Measurements from ENCODE around the gene PAX6.
"Not testable (repeated sequence)": the region's sequence is repeated elsewhere in the genome, so short reads cannot be mapped to it uniquely, and the experiment has no call there.

Gene PAX6

DNA sequence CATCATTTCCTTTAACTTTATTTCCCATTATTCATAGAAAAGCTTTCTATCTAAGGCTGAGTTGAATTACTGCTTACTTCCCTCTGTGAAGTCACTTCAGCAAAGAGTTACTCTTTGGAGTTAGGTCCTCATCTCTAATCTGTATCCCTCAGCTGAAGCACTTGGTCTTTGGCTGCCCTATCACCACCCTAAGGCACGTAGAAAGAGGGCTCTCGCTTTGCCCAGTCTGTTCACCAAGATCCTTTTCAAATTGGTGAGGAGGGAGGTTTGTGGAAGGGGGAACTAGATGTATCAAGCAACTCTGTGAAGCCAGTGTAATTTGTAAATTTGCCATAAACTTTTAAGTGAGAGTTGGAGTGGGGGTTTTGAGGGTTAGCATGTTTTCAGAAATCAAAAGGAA, 43.4 kb downstream of the PAX6 start:
- no peak for DNase-seq (ENCODE audit: low spot score)

DNA sequence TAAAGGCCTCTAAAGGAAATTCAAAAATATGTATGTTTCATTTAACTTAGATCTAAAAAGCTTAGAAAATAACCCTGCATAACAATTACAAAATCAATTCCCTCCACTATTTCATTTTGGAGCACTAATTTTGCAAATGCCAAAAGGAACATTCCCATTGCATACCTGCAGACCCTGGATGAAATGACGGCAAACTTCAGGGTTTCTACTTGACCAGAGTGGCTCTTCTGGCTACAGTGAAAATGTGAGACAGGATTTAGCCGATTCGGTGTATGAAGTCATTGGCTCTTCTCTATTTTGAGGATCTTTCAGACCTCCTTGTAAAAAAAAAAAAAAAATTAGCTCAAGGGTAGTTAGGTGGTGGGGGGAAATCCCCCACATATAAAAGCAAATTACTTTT, 44.1 kb downstream of the PAX6 start:
- no peak for DNase-seq (ENCODE audit: low spot score)

DNA sequence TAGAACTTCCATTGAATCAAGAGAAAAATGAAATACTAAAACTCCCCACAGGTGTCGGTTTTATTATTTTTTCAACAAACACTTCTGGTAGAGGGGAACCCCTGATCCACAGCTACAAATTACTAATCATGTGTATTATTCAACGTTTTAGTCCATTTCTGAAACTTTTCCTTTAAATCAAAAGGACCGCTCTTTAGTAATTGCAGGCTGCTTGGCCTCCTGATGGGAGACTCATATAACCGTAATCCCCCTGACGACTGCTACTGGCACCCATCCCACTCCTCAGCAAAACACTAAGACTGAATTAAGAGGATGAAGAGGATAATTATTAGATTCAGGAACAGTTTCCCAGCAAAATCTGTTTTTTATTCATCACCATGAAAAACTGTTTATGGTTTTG, 46.4 kb downstream of the PAX6 start:
- DNase-seq (ENCODE audit: low spot score) = no peak

DNA sequence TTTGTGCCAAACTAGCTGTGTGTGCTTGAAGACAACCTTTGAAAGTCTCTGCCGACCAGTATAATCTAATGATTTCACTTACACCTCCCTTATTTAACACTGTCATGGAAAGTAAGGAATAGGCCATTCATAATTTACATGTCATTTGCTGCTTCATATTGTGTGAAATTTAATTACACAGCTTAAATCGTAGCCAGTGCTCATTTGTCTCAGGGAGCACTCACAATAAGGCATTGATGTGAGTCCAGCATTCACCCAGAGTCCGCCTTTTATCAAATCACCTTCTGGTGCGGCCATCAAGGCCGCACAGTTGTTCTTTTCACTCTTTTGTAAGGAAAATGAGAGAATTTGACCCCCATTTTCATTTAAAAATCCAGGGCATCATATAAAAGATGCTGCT, 46.9 kb downstream of the PAX6 start:
- no peak for DNase-seq (ENCODE audit: low spot score)

DNA sequence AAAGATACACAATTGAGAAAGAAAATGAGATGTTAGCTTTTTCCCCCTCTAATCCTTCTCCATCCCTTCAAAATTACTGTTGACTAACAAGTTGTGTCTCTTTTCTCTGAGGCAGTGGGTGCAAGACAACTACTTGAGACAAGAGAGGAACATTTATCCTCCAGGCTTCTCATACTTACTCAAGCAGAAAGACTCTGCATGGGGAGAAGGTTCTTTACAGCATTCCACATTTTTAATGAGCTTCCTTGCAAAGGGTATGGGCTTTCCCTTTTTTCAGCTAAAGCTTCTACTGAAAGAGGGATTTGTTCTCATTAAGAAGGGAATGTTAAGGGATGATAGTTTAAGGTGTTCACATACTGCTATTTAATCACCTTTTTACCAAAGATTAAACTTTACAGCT, 47.8 kb downstream of the PAX6 start:
- DNase-seq (ENCODE audit: low spot score) = no peak

DNA sequence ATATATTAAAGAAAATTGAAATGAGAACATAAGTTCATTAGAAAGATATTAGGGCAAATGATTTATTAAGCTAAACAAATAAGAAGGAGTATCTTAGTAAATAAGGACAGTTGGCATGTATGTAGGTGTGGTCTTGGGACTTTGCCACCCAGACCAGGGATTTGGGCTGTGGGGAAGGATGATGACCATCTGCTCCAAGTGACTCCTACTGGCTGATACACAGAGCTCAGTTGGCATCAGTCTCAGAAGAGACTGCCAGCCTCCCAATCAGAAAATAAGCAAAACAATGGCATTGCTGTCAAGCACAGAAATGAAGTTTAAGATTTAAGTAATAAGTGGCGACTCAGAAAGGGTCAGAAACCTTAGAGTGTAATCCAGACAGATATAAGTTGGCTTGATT, 49.5 kb downstream of the PAX6 start:
- no peak for DNase-seq (ENCODE audit: low spot score)

DNA sequence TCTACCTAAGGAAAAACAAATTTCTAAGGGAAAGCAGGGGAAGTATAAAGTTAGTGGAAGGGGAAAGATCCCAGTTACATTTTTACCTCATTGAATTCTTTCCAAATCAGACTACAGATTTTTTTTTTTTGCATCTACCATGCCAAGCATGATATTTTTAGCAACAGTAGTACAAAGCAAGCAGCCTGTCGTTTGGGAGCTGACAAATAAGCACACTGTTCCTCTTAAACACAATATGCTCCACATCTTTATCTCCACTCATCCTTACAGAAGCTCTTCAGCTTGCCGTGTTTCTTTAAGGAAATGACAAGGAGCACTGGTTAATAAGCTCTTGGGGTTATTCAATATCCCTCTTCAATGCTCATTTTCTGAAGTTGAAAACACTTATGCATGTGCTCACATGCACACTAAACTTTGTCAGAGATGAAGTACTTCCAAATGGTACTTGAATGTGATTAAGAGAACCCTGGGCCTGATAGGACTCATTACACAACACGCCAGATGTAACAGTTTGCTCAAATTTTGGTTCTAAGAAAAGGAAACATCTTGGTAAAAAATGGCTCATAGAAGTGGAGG, 53.8 kb downstream of the PAX6 start:
- no peak for DNase-seq (ENCODE audit: low spot score)

DNA sequence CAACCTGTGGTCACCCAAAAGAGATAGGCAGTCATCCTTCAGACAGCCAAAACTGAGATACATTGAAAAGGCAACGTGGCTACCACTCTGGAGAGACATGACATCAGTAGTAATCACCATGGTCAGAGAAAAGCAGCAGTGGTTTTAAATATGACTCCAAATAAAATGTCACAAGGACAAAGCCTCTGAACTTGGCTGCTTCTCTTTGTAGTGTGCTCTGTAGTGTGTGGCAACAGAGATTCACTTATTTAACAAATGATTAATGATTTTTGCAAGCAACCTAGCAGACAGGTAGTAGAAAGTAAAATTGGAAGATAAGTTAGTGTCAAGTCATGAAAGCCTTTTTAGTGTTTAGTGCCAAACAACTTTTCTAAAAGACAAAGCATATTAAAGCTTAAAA, 63.5 kb downstream of the PAX6 start:
- no peak for DNase-seq (ENCODE audit: low spot score)

DNA sequence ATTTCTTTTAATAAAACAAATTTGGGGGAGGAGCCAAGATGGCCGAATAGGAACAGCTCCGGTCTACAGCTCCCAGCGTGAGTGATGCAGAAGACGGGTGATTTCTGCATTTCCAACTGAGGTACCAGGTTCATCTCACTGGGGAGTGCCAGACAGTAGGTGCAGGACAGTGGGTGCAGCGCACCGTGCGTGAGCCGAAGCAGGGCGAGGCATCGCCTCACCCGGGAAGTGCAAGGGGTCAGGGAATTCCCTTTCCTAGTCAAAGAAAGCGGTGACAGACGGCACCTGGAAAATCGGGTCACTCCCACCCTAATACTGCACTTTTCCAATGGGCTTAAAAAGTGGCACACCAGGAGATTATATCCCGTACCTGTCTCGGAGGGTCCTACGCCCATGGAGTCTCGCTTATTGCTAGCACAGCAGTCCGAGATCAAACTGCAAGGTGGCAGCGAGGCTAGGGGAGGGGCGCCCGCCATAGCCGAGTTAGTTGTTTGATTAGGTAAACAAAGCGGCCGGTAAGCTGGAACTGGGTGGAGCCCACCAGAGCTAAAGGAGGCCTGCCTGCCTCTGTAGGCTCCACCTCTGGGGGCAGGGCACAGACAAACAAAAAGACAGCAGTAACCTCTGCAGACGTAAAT, 70.3 kb downstream of the PAX6 start:
- DNase-seq (ENCODE audit: low spot score) = not testable (repeated sequence)

DNA sequence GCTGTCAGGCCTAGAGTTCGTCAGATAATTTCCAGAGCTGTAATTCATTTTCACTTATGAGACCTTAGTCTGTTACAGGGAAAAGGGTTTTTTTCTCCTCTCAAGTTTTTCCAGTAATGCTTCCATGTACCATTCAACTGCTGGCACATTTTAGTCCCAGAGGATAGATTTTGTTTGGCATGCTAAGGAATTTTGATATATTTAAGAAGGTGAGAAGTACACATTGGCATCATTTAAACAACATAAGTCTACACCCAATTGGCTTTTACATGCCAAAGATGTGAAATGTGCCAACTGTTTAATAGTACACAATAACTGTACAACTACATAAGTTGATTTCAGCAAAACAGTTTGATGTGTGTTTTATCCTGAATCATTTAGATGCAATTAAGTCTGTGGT, 71.0 kb downstream of the PAX6 start:
- no peak for DNase-seq (ENCODE audit: low spot score)

Measured in RKO (cell line).